NCI-H2196 (cell line): ENCODE results near the gene KLHL22.
"Not testable (repeated sequence)": the region's sequence is repeated elsewhere in the genome, so short reads cannot be mapped to it uniquely, and the experiment has no call there.

Source experiments
- DNase-seq: peaks from one replicate; lab custom pipeline; 2025; ENCODE audit not compliant: unreplicated experiment; lab: John Stamatoyannopoulos, UW

The KLHL22 gene

GRCh38 chr22:20471126-20471833 is 24.3 kb downstream of the KLHL22 start:
- no peak for DNase-seq

GRCh38 chr22:20470525-20470924 is 25.1 kb downstream of the KLHL22 start:
- DNase-seq = not testable (repeated sequence)

GRCh38 chr22:20469110-20469868 is 26.3 kb downstream of the KLHL22 start:
- no peak for DNase-seq

- no peak for DNase-seq
Observed at GRCh38 chr22:20466659-20467379, 28.8 kb downstream of the KLHL22 start.

GRCh38 chr22:20465759-20466077 is 29.9 kb downstream of the KLHL22 start:
- no peak for DNase-seq

GRCh38 chr22:20464912-20465758 is 30.5 kb downstream of the KLHL22 start:
- no peak for DNase-seq

- no peak for DNase-seq
Observed at GRCh38 chr22:20464096-20464614, 31.4 kb downstream of the KLHL22 start.

GRCh38 chr22:20463324-20464095 is 32.1 kb downstream of the KLHL22 start:
- DNase-seq = no peak

- no peak for DNase-seq
Observed at GRCh38 chr22:20459862-20460261, 35.7 kb downstream of the KLHL22 start.

GRCh38 chr22:20459152-20459542 is 36.4 kb downstream of the KLHL22 start:
- no peak for DNase-seq

GRCh38 chr22:20458530-20459151 is 37.0 kb downstream of the KLHL22 start:
- no peak for DNase-seq

- DNase-seq = no peak
Observed at GRCh38 chr22:20457506-20458240, 37.9 kb downstream of the KLHL22 start.

GRCh38 chr22:20456722-20457076 is 38.9 kb downstream of the KLHL22 start:
- DNase-seq = no peak

- peak; percentile 60 for DNase-seq
Observed at GRCh38 chr22:20456064-20456721, 39.4 kb downstream of the KLHL22 start.

GRCh38 chr22:20455709-20456063 is 39.9 kb downstream of the KLHL22 start:
- no peak for DNase-seq

- no peak for DNase-seq
Observed at GRCh38 chr22:20453222-20453621, 42.4 kb downstream of the KLHL22 start.

- DNase-seq = no peak
Observed at GRCh38 chr22:20451920-20452319, 43.7 kb downstream of the KLHL22 start.

GRCh38 chr22:20451129-20451778 is 44.3 kb downstream of the KLHL22 start:
- not testable (repeated sequence) for DNase-seq
